Measurements from ENCODE around the gene STPG3.

DNA sequence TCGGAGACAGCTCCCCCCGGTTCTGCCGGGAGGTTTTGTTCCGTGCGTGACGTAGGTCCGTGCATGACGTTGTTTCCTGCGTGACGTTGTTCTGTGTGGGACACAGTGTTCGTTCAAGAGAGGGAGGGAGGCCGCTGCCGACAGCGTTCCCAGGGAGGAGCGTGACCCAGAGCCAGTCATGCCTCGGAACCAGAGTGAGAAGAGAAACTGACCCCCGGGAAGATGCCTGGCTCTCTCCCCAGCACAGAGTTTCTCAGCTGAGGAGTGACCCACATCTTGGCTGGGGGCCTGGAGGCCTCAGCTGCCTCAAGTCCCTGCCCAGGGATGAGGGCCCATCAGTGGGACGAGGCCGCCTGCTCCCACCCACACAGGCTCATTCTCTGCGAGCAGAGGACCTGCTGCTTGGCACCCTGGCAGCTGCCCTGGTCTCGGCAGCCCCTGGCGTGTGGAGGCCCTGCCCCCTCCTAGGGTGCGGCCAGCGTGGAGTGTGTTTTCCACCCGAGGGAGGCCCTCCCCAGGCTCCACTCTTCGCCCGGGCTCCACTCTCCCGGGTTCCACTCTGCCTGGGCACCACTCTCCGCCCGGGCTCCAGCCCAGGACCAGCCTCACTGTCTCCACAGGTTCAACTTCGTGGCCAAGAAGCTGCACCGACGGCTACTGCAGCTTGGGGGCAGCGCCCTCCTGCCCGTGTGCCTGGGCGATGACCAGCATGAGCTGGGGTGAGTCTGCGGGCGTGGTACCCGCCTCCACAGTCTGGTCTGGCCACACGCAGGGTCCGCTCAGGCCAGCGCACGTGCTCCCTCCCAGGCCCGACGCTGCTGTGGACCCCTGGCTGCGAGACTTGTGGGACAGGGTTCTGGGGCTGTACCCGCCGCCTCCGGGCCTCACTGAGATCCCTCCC, 37.7 kb upstream of the STPG3 start:
- TF ChIP-seq, protein P1, sequence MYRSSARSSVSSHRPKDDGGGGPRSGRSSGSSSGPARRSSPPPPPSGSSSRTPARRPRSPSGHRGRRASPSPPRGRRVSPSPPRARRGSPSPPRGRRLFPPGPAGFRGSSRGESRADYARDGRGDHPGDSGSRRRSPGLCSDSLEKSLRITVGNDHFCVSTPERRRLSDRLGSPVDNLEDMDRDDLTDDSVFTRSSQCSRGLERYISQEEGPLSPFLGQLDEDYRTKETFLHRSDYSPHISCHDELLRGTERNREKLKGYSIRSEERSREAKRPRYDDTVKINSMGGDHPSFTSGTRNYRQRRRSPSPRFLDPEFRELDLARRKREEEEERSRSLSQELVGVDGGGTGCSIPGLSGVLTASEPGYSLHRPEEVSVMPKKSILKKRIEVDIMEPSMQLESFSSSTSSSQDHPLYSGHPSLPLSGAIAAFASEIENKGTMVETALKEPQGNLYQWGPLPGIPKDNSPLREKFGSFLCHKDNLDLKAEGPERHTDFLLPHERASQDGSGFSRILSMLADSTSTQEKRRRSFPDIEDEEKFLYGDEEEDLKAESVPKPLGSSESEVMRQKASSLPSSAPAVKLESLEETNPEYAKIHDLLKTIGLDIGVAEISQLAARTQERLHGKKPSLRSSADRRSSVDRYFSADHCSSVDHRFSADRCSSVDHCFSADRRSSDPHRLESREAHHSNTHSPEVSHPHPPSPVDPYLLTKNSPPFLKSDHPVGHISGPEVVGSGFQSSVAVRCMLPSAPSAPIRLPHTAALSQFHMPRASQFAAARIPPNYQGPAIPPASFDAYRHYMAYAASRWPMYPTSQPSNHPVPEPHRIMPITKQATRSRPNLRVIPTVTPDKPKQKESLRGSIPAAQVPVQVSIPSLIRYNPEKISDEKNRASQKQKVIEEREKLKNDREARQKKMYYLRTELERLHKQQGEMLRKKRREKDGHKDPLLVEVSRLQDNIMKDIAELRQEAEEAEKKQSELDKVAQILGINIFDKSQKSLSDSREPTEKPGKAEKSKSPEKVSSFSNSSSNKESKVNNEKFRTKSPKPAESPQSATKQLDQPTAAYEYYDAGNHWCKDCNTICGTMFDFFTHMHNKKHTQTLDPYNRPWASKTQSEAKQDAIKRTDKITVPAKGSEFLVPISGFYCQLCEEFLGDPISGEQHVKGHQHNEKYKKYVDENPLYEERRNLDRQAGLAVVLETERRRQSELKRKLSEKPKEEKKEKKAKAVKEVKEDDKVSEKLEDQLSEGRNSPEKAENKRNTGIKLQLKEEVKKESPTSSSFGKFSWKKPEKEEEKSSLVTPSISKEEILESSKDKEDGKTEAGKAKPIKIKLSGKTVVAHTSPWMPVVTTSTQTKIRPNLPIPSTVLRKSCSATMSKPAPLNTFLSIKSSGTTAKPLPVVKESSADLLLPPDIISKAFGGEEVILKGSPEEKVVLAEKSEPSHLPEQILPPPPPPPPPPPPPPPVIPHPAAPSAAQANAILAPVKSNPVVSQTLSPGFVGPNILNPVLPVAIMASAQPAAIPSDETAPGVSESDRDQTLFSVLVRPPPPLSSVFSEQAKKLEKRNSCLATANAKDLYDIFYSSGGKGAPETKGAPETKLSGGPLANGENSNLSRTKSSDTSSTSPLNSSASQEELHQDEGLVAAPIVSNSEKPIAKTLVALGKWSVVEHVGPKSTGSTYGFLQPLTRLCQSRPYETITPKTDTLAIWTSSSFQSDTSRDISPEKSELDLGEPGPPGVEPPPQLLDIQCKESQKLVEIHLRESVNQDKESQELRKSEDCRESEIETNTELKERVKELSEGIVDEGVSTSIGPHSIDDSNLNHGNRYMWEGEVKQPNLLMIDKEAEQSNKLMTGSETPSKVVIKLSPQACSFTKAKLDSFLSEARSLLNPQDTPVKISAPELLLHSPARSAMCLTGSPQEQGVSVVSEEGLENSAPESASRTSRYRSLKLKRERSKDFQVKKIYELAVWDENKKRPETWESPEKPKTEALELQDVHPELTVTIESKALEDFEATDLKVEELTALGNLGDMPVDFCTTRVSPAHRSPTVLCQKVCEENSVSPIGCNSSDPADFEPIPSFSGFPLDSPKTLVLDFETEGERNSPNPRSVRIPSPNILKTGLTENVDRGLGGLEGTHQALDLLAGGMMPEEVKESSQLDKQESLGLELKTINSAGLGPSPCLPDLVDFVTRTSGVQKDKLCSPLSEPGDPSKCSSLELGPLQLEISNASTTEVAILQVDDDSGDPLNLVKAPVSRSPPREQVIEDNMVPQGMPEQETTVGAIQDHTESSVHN (IDR thresholded peaks at IDR 0.05; ENCODE audit: borderline replicate concordance in 1 of 2, low read depth in 1 of 2), result no peak
- TF ChIP-seq ZNF384 (IDR thresholded peaks at IDR 0.05; ENCODE audit: low read depth, low read length) (no peak), ZNF212 (CRISPR knock-in tag; IDR thresholded peaks at IDR 0.05) (no peak), POLR2A (conservative IDR thresholded peaks at IDR 0.05) (no peak), SIX5 (IDR thresholded peaks at IDR 0.05; ENCODE audit: borderline replicate concordance in 1 of 2, insufficient read depth in 1 of 2, low read depth in 1 of 2, low read length in 2 of 2) (no peak), ELF4 (CRISPR knock-in tag; IDR thresholded peaks at IDR 0.05) (no peak), HDAC2 (IDR thresholded peaks at IDR 0.05) (no peak), SIN3B (IDR thresholded peaks at IDR 0.05; ENCODE audit: low read depth) (no peak), FOXJ3 (CRISPR knock-in tag; IDR thresholded peaks at IDR 0.05) (no peak), BACH1 (tag; IDR thresholded peaks at IDR 0.05) (no peak)
- TF ChIP-seq, protein P2, sequence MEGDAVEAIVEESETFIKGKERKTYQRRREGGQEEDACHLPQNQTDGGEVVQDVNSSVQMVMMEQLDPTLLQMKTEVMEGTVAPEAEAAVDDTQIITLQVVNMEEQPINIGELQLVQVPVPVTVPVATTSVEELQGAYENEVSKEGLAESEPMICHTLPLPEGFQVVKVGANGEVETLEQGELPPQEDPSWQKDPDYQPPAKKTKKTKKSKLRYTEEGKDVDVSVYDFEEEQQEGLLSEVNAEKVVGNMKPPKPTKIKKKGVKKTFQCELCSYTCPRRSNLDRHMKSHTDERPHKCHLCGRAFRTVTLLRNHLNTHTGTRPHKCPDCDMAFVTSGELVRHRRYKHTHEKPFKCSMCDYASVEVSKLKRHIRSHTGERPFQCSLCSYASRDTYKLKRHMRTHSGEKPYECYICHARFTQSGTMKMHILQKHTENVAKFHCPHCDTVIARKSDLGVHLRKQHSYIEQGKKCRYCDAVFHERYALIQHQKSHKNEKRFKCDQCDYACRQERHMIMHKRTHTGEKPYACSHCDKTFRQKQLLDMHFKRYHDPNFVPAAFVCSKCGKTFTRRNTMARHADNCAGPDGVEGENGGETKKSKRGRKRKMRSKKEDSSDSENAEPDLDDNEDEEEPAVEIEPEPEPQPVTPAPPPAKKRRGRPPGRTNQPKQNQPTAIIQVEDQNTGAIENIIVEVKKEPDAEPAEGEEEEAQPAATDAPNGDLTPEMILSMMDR (IDR thresholded peaks at IDR 0.05 in 2 of 3, conservative IDR thresholded peaks at IDR 0.05 in 1 of 3; ENCODE audit: insufficient read depth in 2 of 3, low read depth in 1 of 3, low read length in 3 of 3), result peak in 2 of 3 experiments; percentile 32 to 41; a peak in 3 of 6 replicates
- TF ChIP-seq, protein P3, sequence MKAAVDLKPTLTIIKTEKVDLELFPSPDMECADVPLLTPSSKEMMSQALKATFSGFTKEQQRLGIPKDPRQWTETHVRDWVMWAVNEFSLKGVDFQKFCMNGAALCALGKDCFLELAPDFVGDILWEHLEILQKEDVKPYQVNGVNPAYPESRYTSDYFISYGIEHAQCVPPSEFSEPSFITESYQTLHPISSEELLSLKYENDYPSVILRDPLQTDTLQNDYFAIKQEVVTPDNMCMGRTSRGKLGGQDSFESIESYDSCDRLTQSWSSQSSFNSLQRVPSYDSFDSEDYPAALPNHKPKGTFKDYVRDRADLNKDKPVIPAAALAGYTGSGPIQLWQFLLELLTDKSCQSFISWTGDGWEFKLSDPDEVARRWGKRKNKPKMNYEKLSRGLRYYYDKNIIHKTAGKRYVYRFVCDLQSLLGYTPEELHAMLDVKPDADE (conservative IDR thresholded peaks at IDR 0.05; ENCODE audit: control insufficient read depth, low read depth, low read length), result no peak
